H1 (cell line): Measurements from ENCODE around the gene INSYN2A. TPM values are rescaled to one million over a fixed set of nuclear protein-coding genes. Genes with fewer than 3 reads are reported as not detected.

ENCODE experiments used
- CTCF ChIA-PET: fragments of 300-600 bp; sonication (Branson Sonifier 250); formaldehyde crosslinking; loops from one replicate; lab custom pipeline; 2021; ENCODE audit not compliant: partially characterized antibody; lab: Charles Lee
- POLR2A ChIA-PET: fragments of 300-600 bp; sonication (Branson Sonifier 250); formaldehyde crosslinking; loops from one replicate; lab custom pipeline; 2021; ENCODE audit warnings: inconsistent platforms; ENCODE audit not compliant: partially characterized antibody; lab: Charles Lee
- DNase-seq, 2 experiments: peaks; one replicate each; pipeline versions ENCODE4 v3.0.0 to v3.0.0-alpha.2; 2010 to 2022; ENCODE audit warnings: low spot score in 2 of 2, low read depth in 1 of 2, mixed read lengths in 1 of 2
- FAIRE-seq: peaks from 2 replicates; lab custom pipeline; 2011; peaks lifted over from hg19 to GRCh38; lab: Jason Lieb, UNC
- H2AFZ ChIP-seq: 2 replicates; pipeline ENCODE4 v1.8.1; 2012; ENCODE audit warnings: low read length, inconsistent platforms
- H2AK5ac ChIP-seq: 2 replicates; pipeline ENCODE4 v1.6.1; 2013; ENCODE audit warnings: low read depth, low read length
- H2BK120ac ChIP-seq: replicated peaks from 2 replicates; pipeline ENCODE3; 2013; ENCODE audit warnings: low read depth, low read length, inconsistent platforms
- H2BK12ac ChIP-seq: 2 replicates; pipeline ENCODE4 v1.6.1; 2013; ENCODE audit warnings: low read depth, low read length
- H2BK15ac ChIP-seq: 2 replicates; pipeline ENCODE4 v1.6.1; 2013; ENCODE audit warnings: low read length
- H2BK20ac ChIP-seq: 2 replicates; pipeline ENCODE4 v1.6.1; 2013; ENCODE audit warnings: low read length
- H2BK5ac ChIP-seq: 2 replicates; pipeline ENCODE4 v1.6.1; 2013; ENCODE audit warnings: low read depth, low read length
- H3K14ac ChIP-seq: 2 replicates; pipeline ENCODE4 v1.6.1; 2013; ENCODE audit warnings: inconsistent platforms; ENCODE audit not compliant: insufficient read length
- H3K18ac ChIP-seq: 2 replicates; pipeline ENCODE4 v1.6.1; 2013; ENCODE audit warnings: low read length; ENCODE audit errors: extremely low read depth
- H3K23ac ChIP-seq: 2 replicates; pipeline ENCODE4 v1.6.1; 2013; ENCODE audit warnings: inconsistent platforms; ENCODE audit not compliant: insufficient read length
- H3K23me2 ChIP-seq: 2 replicates; pipeline ENCODE4 v1.6.1; 2013; ENCODE audit warnings: low read depth, low read length
- H3K27ac ChIP-seq: 2 replicates; pipeline ENCODE4 v1.6.1; 2011; ENCODE audit warnings: low read depth, low read length, inconsistent platforms
- H3K27me3 ChIP-seq, 4 experiments: replicated peaks in 1 of 4; 1 replicate in 1 of 4; 2 replicates in 3 of 4; pipeline versions ENCODE4 v1.6.1 to v1.8.1; 2011 to 2013; ENCODE audit warnings: low read length in 3 of 4, mild to moderate bottlenecking in 3 of 4, inconsistent platforms in 2 of 4, mixed read lengths in 2 of 4, moderate library complexity in 1 of 4; ENCODE audit not compliant: control insufficient read depth in 3 of 4, insufficient read depth in 3 of 4; ENCODE audit errors: extremely low read depth in 1 of 4
- H3K36me3 ChIP-seq, 4 experiments: 2 replicates each; pipeline versions ENCODE4 v1.6.1 to v1.8.1; 2011 to 2013; ENCODE audit warnings: mild to moderate bottlenecking in 4 of 4, low read length in 3 of 4, moderate library complexity in 2 of 4, control low read depth in 1 of 4, inconsistent platforms in 1 of 4; ENCODE audit not compliant: insufficient read depth in 4 of 4, control insufficient read depth in 2 of 4
- H3K4ac ChIP-seq: replicated peaks from 2 replicates; pipeline ENCODE3; 2013; ENCODE audit warnings: low read length, low read depth, mixed read lengths, inconsistent platforms; ENCODE audit not compliant: insufficient read length
- H3K4me1 ChIP-seq, 4 experiments: replicated peaks in 1 of 4; 1 replicate in 1 of 4; 2 replicates in 3 of 4; pipeline versions ENCODE4 v1.6.1 to v1.8.1; 2011 to 2013; ENCODE audit warnings: low read length in 3 of 4, inconsistent platforms in 2 of 4, mixed read lengths in 1 of 4; ENCODE audit not compliant: insufficient read depth in 4 of 4, control insufficient read depth in 3 of 4
- H3K4me2 ChIP-seq, 2 experiments: 2 replicates each; pipeline versions ENCODE4 v1.6.1 to v1.8.1; 2011 to 2013; ENCODE audit warnings: low read depth in 2 of 2, low read length in 2 of 2, control low read depth in 1 of 2, inconsistent platforms in 1 of 2, mild to moderate bottlenecking in 1 of 2; ENCODE audit not compliant: insufficient read depth in 1 of 2
- H3K4me3 ChIP-seq, 4 experiments: fragments of 200-600, 300-600 bp in 1 of 4; sonication (generic), shearing (Covaris generic), sonication (Bioruptor Twin) in 1 of 4; 2 replicates each; pipeline versions ENCODE4 v1.5.1 to v1.8.1; 2011 to 2016; ENCODE audit warnings: low read length in 4 of 4, low read depth in 3 of 4, control low read depth in 2 of 4, inconsistent platforms in 2 of 4, mild to moderate bottlenecking in 2 of 4, mixed read lengths in 1 of 4, moderate library complexity in 1 of 4; ENCODE audit not compliant: insufficient read depth in 2 of 4; ENCODE audit errors: extremely low read depth in 1 of 4
- H3K56ac ChIP-seq: replicated peaks from 2 replicates; pipeline ENCODE3; 2013; ENCODE audit warnings: low read depth, mild to moderate bottlenecking, mixed read lengths, low read length, inconsistent platforms; ENCODE audit not compliant: insufficient read length
- H3K79me1 ChIP-seq: 2 replicates; pipeline ENCODE4 v1.6.1; 2013; ENCODE audit warnings: low read depth, low read length, control low read depth
- H3K79me2 ChIP-seq, 2 experiments: 2 replicates each; pipeline versions ENCODE4 v1.6.1 to v1.8.1; 2012 to 2013; ENCODE audit warnings: low read length in 2 of 2, mild to moderate bottlenecking in 2 of 2, inconsistent platforms in 1 of 2; ENCODE audit not compliant: insufficient read depth in 2 of 2, control insufficient read depth in 1 of 2
- H3K9ac ChIP-seq, 4 experiments: replicated peaks in 1 of 4; 1 replicate in 1 of 4; 2 replicates in 3 of 4; pipeline versions ENCODE4 v1.6.1 to v1.8.1; 2011 to 2013; ENCODE audit warnings: low read depth in 3 of 4, low read length in 3 of 4, control low read depth in 2 of 4, mild to moderate bottlenecking in 2 of 4, moderate library complexity in 2 of 4, inconsistent platforms in 1 of 4; ENCODE audit errors: extremely low read depth in 1 of 4
- H3K9me3 ChIP-seq, 2 experiments: 2 replicates each; pipeline versions ENCODE4 v1.6.1 to v1.8.1; 2012 to 2013; ENCODE audit warnings: mild to moderate bottlenecking in 2 of 2, moderate library complexity in 2 of 2, control low read depth in 1 of 2, inconsistent platforms in 1 of 2, low read depth in 1 of 2, low read length in 1 of 2, mixed read lengths in 1 of 2; ENCODE audit not compliant: insufficient read depth in 2 of 2
- H4K20me1 ChIP-seq, 2 experiments: replicated peaks in 1 of 2; 2 replicates each; pipeline versions ENCODE3 to v1.8.1; 2011 to 2013; ENCODE audit warnings: inconsistent platforms in 2 of 2, low read length in 2 of 2, mild to moderate bottlenecking in 1 of 2; ENCODE audit not compliant: insufficient read depth in 2 of 2, control insufficient read depth in 1 of 2
- H4K5ac ChIP-seq: 2 replicates; pipeline ENCODE4 v1.6.1; 2013; ENCODE audit warnings: low read length, low read depth, mixed read lengths, inconsistent platforms; ENCODE audit not compliant: insufficient read length
- H4K8ac ChIP-seq: 2 replicates; pipeline ENCODE4 v1.8.0; 2013; ENCODE audit warnings: mild to moderate bottlenecking, moderate library complexity, low read length, inconsistent platforms; ENCODE audit not compliant: insufficient read depth; ENCODE audit errors: extremely low read depth
- H4K91ac ChIP-seq: replicated peaks from 2 replicates; pipeline ENCODE3; 2013; ENCODE audit warnings: low read length, mixed read lengths, inconsistent platforms; ENCODE audit not compliant: insufficient read length
- ATF2 ChIP-seq: IDR thresholded peaks from 2 replicates; pipeline ENCODE4 v1.6.1; 2012; ENCODE audit warnings: low read length, inconsistent platforms
- BRCA1 ChIP-seq: IDR thresholded peaks from 2 replicates; pipeline ENCODE4 v1.6.1; 2012; ENCODE audit warnings: low read depth, low read length, improper control_type of control experiment
- CBX5 ChIP-seq: fragments of 300-800, 300-1000 bp; sonication (generic); IDR thresholded peaks from 2 replicates; pipeline ENCODE4 v1.7.1; 2016; ENCODE audit warnings: antibody characterized with exemption, low read length, low read depth
- CHD2 ChIP-seq: IDR thresholded peaks from 2 replicates; pipeline ENCODE4 v1.6.1; 2012; ENCODE audit warnings: low read length, improper control_type of control experiment
- EZH2 ChIP-seq: fragments of 200-600 bp; sonication (generic); IDR thresholded peaks from 2 replicates; pipeline ENCODE4 v1.7.1; 2012; ENCODE audit warnings: low read depth, mild to moderate bottlenecking, moderate library complexity, low read length, inconsistent platforms; ENCODE audit not compliant: severe bottlenecking
- FOSL1 ChIP-seq: IDR thresholded peaks from 2 replicates; pipeline ENCODE4 v1.6.1; 2011; ENCODE audit warnings: mild to moderate bottlenecking, low read depth, low read length, moderate library complexity; ENCODE audit not compliant: insufficient read depth
- RFX5 ChIP-seq: IDR thresholded peaks from 2 replicates; pipeline ENCODE4 v1.6.1; 2011; ENCODE audit warnings: low read depth, low read length, improper control_type of control experiment, borderline replicate concordance
- SIX5 ChIP-seq: IDR thresholded peaks from 2 replicates; pipeline ENCODE4 v1.6.1; 2011; ENCODE audit warnings: mild to moderate bottlenecking, low read depth, low read length
- YY1 ChIP-seq: IDR thresholded peaks from 2 replicates; pipeline ENCODE4 v1.6.1; 2011; ENCODE audit warnings: low read depth, mild to moderate bottlenecking, low read length
- WGBS, 2 experiments: shearing (Covaris generic) in 1 of 2; methylation state at CpG; one replicate each; pipeline versions ENCODE4 v1.1.6 to v1.1.7; 2013 to 2015; ENCODE audit warnings: low lambda C conversion rate in 2 of 2, mixed read lengths in 2 of 2, inconsistent platforms in 1 of 2, low coverage in 1 of 2, missing lambda C conversion rate in 1 of 2; ENCODE audit not compliant: insufficient replicate concordance in 2 of 2, insufficient coverage in 1 of 2, insufficient read length in 1 of 2; ENCODE audit errors: extremely low coverage in 1 of 2, missing lambda C conversion rate in 1 of 2; 5-methylcytosine and 5-hydroxymethylcytosine counted together
- polyA plus RNA-seq, 7 experiments: library from polyadenylated mRNA; depleted of rRNA in 3 of 7; stranded (reverse) in 5 of 7; unstranded in 2 of 7; fragments of >200 nt in 5 of 7; fragments of 200-250 nt in 2 of 7; gene quantifications; 1 replicate in 5 of 7; 2 replicates in 1 of 7; 4 replicates in 1 of 7; pipeline versions ENCODE4 v1.2.1 to v1.2.3, GENCODE V29; 2011 to 2013; ENCODE audit warnings: missing spikeins in 2 of 7, mixed read lengths in 2 of 7
- total RNA-seq: library from RNA; stranded (reverse); fragmentation: NEBNext Ultra II Directional; extraction: Animal tissue kit (Norgen Biotek cat#: 25700); gene quantifications from 2 replicates; pipeline ENCODE4 v1.2.1, GENCODE V29; 2021
- TF ChIP-seq, protein P1 (sequence below), 3 experiments: IDR thresholded peaks; 1 replicate in 2 of 3; 2 replicates in 1 of 3; pipeline versions ENCODE4 v1.5.1 to v1.6.1; 2011; ENCODE audit warnings: low read length in 3 of 3, mild to moderate bottlenecking in 3 of 3, inconsistent platforms in 2 of 3, low read depth in 1 of 3, moderate library complexity in 1 of 3; ENCODE audit not compliant: insufficient read depth in 1 of 3; ENCODE audit errors: control extremely low read depth in 1 of 3

Gene INSYN2A
- total and polyA plus RNA-seq, 2 of the 8 experiments (the other 6 are each of a cell fraction or from before 2014, with no cell fraction given) = 0.11 to 0.19 TPM

- Histone ChIP-seq H4K91ac (no peak overlapping the region), H3K4ac (no peak overlapping the region), H3K4me3 (no peak overlapping the region), H4K20me1 (peaks cover 0 to 1% of the 10 kb centered on the region in 2 experiments), H3K4me2 (no peak overlapping the region), H2BK12ac (no peak overlapping the region), H3K56ac (no peak overlapping the region), H2BK20ac (no peak overlapping the region), H3K79me2 (no peaks in the 10 kb centered on the region), H2BK120ac (no peak overlapping the region), H4K8ac (no peak overlapping the region), H3K27me3 (no peaks in the 10 kb centered on the region), H3K4me1 (no peaks in the 10 kb centered on the region), H3K18ac (no peak overlapping the region), H3K27ac (no peak overlapping the region), H3K14ac (no peak overlapping the region), H4K5ac (no peak overlapping the region), H3K23me2 (no peaks in the 10 kb centered on the region), H3K79me1 (no peaks in the 10 kb centered on the region), H3K36me3 (no peaks in the 10 kb centered on the region), H3K23ac (no peak overlapping the region), H2BK15ac (no peak overlapping the region), H2BK5ac (no peak overlapping the region), H2AK5ac (no peak overlapping the region), H2AFZ (no peak overlapping the region), H3K9me3 (no peaks in the 10 kb centered on the region), H3K9ac (no peak overlapping the region)
- ChIA-PET CTCF (no interaction called here), POLR2A (no interaction called here)
- WGBS, 2 experiments = 93% methylated on average over 4 of the region's 4 CpGs; no CpG with 5 or more reads in 1 of the 2 experiments
- DNase-seq = no peak
- FAIRE-seq = no peak
- TF ChIP-seq BRCA1 = no peak
- no peak for TF ChIP-seq CBX5
- no peak for TF ChIP-seq ATF2
- no peak for TF ChIP-seq EZH2
- TF ChIP-seq SIX5 = no peak
- TF ChIP-seq YY1 = no peak
- no peak for TF ChIP-seq FOSL1
- TF ChIP-seq CHD2 = no peak
- TF ChIP-seq RFX5 = no peak
- TF ChIP-seq, protein P1, sequence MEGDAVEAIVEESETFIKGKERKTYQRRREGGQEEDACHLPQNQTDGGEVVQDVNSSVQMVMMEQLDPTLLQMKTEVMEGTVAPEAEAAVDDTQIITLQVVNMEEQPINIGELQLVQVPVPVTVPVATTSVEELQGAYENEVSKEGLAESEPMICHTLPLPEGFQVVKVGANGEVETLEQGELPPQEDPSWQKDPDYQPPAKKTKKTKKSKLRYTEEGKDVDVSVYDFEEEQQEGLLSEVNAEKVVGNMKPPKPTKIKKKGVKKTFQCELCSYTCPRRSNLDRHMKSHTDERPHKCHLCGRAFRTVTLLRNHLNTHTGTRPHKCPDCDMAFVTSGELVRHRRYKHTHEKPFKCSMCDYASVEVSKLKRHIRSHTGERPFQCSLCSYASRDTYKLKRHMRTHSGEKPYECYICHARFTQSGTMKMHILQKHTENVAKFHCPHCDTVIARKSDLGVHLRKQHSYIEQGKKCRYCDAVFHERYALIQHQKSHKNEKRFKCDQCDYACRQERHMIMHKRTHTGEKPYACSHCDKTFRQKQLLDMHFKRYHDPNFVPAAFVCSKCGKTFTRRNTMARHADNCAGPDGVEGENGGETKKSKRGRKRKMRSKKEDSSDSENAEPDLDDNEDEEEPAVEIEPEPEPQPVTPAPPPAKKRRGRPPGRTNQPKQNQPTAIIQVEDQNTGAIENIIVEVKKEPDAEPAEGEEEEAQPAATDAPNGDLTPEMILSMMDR (IDR thresholded peaks at IDR 0.05; ENCODE audit: control extremely low read depth in 1 of 3, insufficient read depth in 1 of 3, low read depth in 1 of 3, low read length in 3 of 3) = no peak
These were observed 14.2 kb downstream of the INSYN2A start for GRCh38 chr10:127182161-127182560.
